ENCODE results near the gene SRMS.

DNA sequence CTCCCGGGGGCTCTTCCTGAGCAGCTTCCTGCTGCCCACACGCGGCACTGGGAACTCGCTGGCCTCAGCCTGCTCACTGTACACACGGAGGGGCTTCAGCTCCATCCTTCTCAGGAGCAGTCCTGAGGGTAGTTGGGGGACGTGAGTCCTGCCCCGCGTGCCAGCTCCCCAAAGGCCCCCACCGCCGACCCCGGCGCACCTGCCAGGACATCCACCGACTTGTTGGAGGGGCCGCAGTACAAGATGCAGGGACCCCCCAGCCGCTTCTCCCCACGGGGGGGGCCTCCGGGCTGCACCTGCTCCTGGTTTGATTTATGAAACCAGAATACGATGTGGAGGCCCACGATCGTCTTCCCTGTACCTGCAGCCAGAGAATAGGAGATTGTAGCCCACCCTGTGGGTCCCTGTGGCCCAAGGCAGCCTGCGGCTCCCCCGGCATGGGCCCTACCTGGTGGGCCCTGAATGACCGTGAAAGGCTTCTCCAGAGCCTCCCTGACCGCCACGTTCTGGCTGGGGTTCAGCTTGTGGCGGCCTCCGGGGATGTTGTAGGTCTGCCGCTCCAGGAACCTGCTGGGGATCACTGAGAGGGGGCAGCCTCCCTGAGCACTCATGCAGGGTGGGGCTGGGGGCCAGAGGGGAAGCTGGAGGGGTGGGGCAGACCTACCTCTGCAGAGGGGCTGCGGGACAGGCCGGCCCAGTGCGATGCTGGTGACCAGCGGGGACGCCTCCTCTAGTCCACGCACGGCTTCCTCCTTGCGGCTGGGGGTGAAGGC, 14.3 kb upstream of the SRMS start:
- no peak for TF ChIP-seq EP300 (IDR thresholded peaks at IDR 0.05)
- TF ChIP-seq POLR2A (IDR thresholded peaks at IDR 0.05): no peak
- TF ChIP-seq, protein P1, sequence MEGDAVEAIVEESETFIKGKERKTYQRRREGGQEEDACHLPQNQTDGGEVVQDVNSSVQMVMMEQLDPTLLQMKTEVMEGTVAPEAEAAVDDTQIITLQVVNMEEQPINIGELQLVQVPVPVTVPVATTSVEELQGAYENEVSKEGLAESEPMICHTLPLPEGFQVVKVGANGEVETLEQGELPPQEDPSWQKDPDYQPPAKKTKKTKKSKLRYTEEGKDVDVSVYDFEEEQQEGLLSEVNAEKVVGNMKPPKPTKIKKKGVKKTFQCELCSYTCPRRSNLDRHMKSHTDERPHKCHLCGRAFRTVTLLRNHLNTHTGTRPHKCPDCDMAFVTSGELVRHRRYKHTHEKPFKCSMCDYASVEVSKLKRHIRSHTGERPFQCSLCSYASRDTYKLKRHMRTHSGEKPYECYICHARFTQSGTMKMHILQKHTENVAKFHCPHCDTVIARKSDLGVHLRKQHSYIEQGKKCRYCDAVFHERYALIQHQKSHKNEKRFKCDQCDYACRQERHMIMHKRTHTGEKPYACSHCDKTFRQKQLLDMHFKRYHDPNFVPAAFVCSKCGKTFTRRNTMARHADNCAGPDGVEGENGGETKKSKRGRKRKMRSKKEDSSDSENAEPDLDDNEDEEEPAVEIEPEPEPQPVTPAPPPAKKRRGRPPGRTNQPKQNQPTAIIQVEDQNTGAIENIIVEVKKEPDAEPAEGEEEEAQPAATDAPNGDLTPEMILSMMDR (IDR thresholded peaks at IDR 0.05): no peak
